ENCODE results near the gene FYCO1. TPM values are rescaled to one million over a fixed set of nuclear protein-coding genes. Genes with fewer than 3 reads are reported as not detected.

FYCO1 gene
- total RNA-seq, 2 experiments from 2014 or later = 8.2 to 10.6 TPM

DNA sequence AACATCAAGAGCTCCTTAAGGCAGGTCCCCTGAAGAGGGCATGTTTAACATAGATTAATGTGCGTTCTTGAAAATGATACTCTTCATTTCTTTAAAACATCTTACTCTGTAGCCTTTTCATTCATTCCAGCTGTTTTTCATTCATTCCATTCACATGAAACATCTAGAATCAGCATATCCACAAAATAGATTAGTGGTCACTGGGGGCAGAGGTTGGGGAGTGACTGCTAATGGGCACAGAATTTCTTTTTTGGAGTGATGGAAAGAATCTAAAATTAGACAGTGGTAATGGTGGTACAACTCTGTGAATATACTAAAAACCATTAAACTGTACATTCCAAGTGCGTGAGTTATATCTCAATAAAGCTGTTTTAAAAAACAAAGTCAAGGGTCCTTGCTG lies 67.7 kb downstream of the FYCO1 start:
- Mint-ChIP-seq H3K27me3 (no peaks in the 10 kb centered on the region), H3K27ac (no peak overlapping the region), H3K4me3 (no peak overlapping the region), H3K4me1 (no peaks in the 10 kb centered on the region), H3K9me3 (ENCODE audit: low read depth) (no peaks in the 10 kb centered on the region), H3K36me3 (ENCODE audit: low read depth) (peaks cover 53% of the 10 kb centered on the region)
- POLR2A ChIA-PET = no interaction called here
- CTCF ChIA-PET = interaction anchor here (0.9 to 4.8 kb wide), 7 partner anchors 9 to 167 kb away, joined by 3 to 50 read pairs (median 3); partner anchors contain the start of gene LZTFL1
- ATAC-seq (no peak), DNase-seq (no peak)
- intact Hi-C loops (cut with DNase I, micrococcal nuclease) = loop anchor here (2.0 to 10.0 kb wide), 4 partner anchors 333 to 891 kb away; partner anchors contain the start of gene LIMD1 (in 1 of the 2)

DNA sequence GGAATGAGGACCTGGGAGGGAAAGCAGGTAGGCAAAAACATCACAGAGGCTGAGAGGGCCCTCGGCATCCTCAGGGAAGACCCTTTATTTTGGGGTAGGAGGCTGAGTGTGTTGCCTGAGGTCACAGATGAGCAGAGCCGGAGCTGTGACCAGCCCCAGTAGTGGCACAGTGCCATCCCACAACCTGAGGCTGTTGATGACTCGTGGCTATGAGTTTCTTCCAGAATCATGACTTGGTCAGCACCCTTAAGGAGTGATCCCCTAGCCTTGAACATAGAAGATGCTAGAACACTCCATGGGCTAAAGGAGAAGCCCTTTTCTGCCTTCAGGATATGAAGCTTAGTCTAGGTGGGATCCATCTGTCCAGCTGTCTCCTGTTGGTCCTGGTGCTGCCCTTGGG lies 71.9 kb downstream of the FYCO1 start:
- DNase-seq = no peak
- ChIA-PET CTCF (interaction anchor here (0.6 to 1.3 kb wide), 3 partner anchors 14 to 731 kb away, joined by 3 read pairs; no protein-coding TSS in a partner anchor), POLR2A (no interaction called here)
- peaks cover 1% of the 10 kb centered on the region for H3K27me3 Mint-ChIP-seq
- H3K4me3 Mint-ChIP-seq = no peak overlapping the region
- no peak overlapping the region for H3K27ac Mint-ChIP-seq
- peaks cover 13% of the 10 kb centered on the region for H3K4me1 Mint-ChIP-seq
- intact Hi-C loops (cut with DNase I, micrococcal nuclease) = loop anchor here in 1 of 2 experiments (10.0 kb wide), 1 partner anchor 329 kb away; the partner anchor contains the start of gene LIMD1
- H3K36me3 Mint-ChIP-seq (ENCODE audit: low read depth) = peaks cover 57% of the 10 kb centered on the region
- ATAC-seq = peak; percentile 30
- H3K9me3 Mint-ChIP-seq (ENCODE audit: low read depth) = no peaks in the 10 kb centered on the region

DNA sequence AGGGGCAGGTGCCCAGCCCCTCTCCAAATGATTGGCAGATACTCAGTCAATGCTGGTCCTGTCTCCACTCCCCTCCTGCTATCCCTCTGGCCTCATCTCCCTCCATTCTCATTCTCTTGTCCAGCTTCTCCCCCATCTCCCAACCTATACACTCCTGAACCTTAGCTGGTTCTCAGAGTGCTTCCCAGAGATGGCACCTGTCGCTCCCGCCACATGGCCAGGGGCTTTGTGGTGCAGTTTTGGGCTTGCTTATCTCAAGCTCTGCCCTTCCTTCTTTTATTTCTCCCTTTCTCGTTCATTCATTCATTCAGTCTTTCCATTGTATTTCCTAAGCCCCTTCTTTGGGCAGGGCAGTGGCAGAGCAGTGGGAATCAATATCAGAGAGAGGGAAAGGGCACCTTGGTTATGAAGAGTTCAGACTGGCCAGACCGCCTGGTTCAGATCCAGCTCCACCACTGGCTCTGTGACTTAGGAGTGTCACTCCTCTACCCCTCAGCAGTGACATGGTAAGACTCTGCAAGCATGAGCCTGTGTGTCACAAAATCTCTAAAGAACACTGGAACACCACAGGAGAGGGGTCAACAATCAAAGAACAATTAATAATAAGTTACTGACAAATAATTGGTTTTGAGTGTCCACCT lies 72.6 kb downstream of the FYCO1 start:
- CTCF ChIA-PET = interaction anchor here (1.2 kb wide), 1 partner anchor 154 kb away, joined by 3 read pairs; no protein-coding TSS in a partner anchor
- no peak overlapping the region for H3K27ac Mint-ChIP-seq
- H3K4me1 Mint-ChIP-seq = peaks cover 18% of the 10 kb centered on the region
- no peaks in the 10 kb centered on the region for H3K9me3 Mint-ChIP-seq (ENCODE audit: low read depth)
- ATAC-seq (no peak), DNase-seq (no peak)
- peaks cover 59% of the 10 kb centered on the region for H3K36me3 Mint-ChIP-seq (ENCODE audit: low read depth)
- POLR2A ChIA-PET = no interaction called here
- H3K27me3 Mint-ChIP-seq = peaks cover 1% of the 10 kb centered on the region
- intact Hi-C loops (cut with DNase I, micrococcal nuclease) = loop anchor here in 1 of 2 experiments (10.0 kb wide), 1 partner anchor 328 kb away; the partner anchor contains the start of gene LIMD1
- no peak overlapping the region for H3K4me3 Mint-ChIP-seq

DNA sequence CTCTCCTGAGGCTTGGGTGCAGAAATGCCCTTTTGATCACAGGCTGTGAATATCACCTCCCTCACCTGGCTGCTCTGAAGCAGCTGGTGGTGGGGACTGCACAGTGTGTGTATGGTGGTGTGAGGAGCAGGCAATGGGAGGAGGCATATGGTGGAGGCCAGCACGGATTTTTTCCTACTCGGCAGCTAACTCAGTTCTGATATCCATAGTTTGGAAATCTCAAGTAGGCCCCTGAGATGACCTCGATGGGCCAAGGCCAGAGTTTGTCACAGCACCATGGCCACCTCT lies 73.6 kb downstream of the FYCO1 start:
- no peak for ATAC-seq
- POLR2A ChIA-PET = no interaction called here
- no peak for DNase-seq
- Mint-ChIP-seq H3K9me3 (ENCODE audit: low read depth) (no peaks in the 10 kb centered on the region), H3K27ac (no peak overlapping the region), H3K4me3 (no peak overlapping the region), H3K4me1 (peaks cover 18% of the 10 kb centered on the region), H3K27me3 (peaks cover 6% of the 10 kb centered on the region), H3K36me3 (ENCODE audit: low read depth) (peaks cover 53% of the 10 kb centered on the region)
- CTCF ChIA-PET = interaction anchor here (0.6 to 1.9 kb wide), 2 partner anchors 12 to 581 kb away, joined by 3 to 12 read pairs; no protein-coding TSS in a partner anchor
- intact Hi-C loops (cut with DNase I, micrococcal nuclease) = loop anchor here in 1 of 2 experiments (10.0 kb wide), 1 partner anchor 327 kb away; the partner anchor contains the start of gene LIMD1

DNA sequence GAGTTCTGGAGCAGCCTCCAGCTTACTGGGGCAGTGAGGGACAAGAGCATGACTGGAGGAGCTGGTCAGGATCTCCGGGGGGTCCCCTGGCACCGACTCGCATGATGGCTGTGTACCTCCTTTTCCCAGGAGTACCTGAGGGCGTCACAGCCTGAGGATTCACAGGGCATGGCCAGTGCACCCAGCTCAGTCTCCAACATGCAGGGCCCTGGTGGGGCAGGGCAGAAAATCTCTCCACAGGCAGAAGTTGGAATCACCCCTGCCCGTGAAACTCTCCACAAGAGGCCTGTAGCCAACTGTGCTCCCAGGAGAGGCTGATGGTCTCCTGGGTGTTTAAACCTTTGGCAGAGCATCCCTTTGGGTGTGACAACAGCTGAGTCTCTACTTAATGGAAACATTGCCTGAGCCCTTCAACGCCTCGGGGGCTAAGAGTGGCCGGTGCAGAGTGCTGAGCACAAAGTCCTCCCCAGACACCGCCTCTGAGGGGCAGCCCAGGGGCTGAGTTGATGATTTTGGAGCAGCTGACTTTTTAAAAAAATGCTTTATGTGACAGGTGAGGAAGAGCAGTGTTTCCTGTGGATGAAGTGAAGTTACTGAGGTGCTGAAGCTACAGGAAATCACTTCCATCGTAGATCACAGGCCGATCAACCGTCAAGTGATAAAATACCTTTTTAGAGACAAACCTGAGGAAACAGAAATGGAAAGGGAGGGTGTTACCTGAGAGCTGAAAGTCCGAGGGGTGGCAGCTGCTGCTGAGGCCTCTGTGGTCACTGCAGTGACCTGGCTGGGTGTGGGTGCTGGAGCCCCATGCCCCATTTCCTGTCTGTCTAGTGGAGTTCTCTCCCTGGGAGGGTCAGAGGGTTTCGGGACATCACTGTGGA lies 74.2 kb downstream of the FYCO1 start:
- H3K27ac Mint-ChIP-seq = no peak overlapping the region
- intact Hi-C loops (cut with DNase I, micrococcal nuclease) = loop anchor here in 1 of 2 experiments (10.0 kb wide), 1 partner anchor 327 kb away; the partner anchor contains the start of gene LIMD1
- peaks cover 18% of the 10 kb centered on the region for H3K4me1 Mint-ChIP-seq
- no peak overlapping the region for H3K4me3 Mint-ChIP-seq
- ChIA-PET CTCF (interaction anchor here (0.6 to 1.9 kb wide), 4 partner anchors 9 to 581 kb away, joined by 3 to 12 read pairs (median 6); no protein-coding TSS in a partner anchor), POLR2A (no interaction called here)
- peaks cover 51% of the 10 kb centered on the region for H3K36me3 Mint-ChIP-seq (ENCODE audit: low read depth)
- no peak for ATAC-seq
- no peak for DNase-seq
- H3K9me3 Mint-ChIP-seq (ENCODE audit: low read depth) = no peaks in the 10 kb centered on the region
- peaks cover 8% of the 10 kb centered on the region for H3K27me3 Mint-ChIP-seq

DNA sequence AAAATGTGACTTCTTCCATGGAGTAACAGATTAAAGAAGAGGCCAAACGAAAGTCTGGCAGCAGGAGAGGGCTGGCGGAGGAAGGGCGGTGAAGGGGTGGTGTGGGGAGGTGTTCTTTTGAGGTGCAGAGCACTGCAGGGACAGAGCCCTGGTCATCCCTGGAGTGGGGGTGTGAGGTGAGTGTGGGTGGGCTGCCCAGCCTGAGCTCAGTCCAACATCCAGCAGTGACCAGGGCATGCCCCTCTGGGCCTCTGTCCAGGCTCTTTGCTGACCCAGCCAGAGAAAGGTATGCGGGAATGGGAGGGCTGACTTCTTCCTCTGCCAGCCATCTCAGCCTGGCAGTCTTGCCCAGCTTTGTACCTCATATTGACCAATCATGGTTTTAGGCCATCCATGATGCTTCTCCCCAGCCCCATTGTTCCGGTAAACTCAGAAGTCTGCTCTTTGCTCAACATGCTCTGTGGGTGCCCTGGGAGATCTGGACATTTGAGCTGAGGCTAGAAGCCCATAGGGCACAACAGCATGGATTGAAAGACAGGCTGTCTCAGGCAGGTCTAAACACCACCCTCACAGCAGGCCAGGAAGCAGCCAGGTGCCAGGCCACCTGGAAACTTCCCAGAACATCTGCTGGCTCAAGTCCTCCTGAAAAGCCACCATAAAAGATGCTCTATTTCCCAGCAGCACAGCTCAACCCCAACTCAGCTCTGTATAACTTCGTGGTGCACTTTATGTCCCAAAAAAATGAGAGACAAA lies 78.3 kb downstream of the FYCO1 start:
- Mint-ChIP-seq H3K4me3 (no peak overlapping the region), H3K36me3 (ENCODE audit: low read depth) (peaks cover 30% of the 10 kb centered on the region), H3K9me3 (ENCODE audit: low read depth) (no peaks in the 10 kb centered on the region), H3K27ac (no peak overlapping the region), H3K4me1 (peaks cover 36% of the 10 kb centered on the region), H3K27me3 (peaks cover 28% of the 10 kb centered on the region)
- POLR2A ChIA-PET = interaction anchor here (0.6 kb wide), 1 partner anchor 93 kb away, joined by 4 read pairs; no protein-coding TSS in a partner anchor
- CTCF ChIA-PET = interaction anchor here (0.5 to 1.0 kb wide), 3 partner anchors 13 to 454 kb away, joined by 3 to 4 read pairs (median 3); no protein-coding TSS in a partner anchor
- ATAC-seq (no peak), DNase-seq (no peak)
- intact Hi-C loops (cut with DNase I, micrococcal nuclease) = loop anchor here (2.0 to 5.0 kb wide), 5 partner anchors 35 to 410 kb away; no protein-coding TSS in a partner anchor

DNA sequence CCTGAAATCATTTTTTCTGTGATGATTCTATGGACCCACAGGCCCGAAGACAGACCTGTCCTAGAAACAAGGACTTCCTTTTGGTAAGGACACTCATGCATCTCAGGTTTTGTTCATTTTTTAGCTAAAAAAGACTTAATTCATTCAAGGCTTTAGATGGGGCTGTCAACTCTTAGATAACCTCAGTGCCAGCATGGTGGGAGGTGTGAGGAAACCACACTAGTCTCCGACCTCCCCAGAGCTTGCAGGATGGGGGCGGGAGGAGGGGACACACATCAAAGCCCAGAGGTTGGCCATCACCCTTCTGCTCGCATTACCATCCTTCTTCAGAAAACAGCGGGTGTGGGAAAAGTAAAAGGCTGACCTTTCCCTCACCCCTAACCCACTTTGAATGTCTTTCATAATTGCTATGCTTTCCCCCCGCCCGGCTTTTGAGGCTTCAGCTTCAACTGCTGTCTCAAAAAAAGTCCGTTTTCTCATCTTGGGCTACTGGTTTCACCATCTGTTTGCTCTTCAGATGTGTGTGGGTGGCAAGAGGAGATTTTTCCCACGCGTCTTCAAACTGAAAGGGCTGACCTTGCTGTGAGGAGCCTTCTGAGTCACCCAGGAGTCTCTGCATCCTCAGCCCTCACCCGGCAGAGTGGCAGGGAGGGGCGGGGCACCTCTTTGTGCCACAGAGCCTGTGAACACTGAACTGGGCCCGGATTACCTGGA lies 79.9 kb downstream of the FYCO1 start:
- H3K36me3 Mint-ChIP-seq (ENCODE audit: low read depth) = peaks cover 19% of the 10 kb centered on the region
- ATAC-seq (peak; percentile 94), DNase-seq (peak; percentile 88)
- H3K9me3 Mint-ChIP-seq (ENCODE audit: low read depth) = no peaks in the 10 kb centered on the region
- H3K27ac Mint-ChIP-seq = peak overlapping the region; percentile 37
- ChIA-PET POLR2A (interaction anchor here (0.8 kb wide), 1 partner anchor 55 kb away, joined by 4 read pairs; no protein-coding TSS in a partner anchor), CTCF (interaction anchor here (0.6 to 0.7 kb wide), 2 partner anchors 31 to 455 kb away, joined by 3 to 4 read pairs; partner anchors contain the start of gene CCR5)
- peaks cover 33% of the 10 kb centered on the region for H3K4me1 Mint-ChIP-seq
- intact Hi-C loops (cut with DNase I, micrococcal nuclease) = loop anchor here (1.0 to 5.0 kb wide), 8 partner anchors 28 to 408 kb away; partner anchors contain the start of gene CXCR6 (in 1 of the 2)
- peaks cover 33% of the 10 kb centered on the region for H3K27me3 Mint-ChIP-seq
- H3K4me3 Mint-ChIP-seq = peak overlapping the region; percentile 22

DNA sequence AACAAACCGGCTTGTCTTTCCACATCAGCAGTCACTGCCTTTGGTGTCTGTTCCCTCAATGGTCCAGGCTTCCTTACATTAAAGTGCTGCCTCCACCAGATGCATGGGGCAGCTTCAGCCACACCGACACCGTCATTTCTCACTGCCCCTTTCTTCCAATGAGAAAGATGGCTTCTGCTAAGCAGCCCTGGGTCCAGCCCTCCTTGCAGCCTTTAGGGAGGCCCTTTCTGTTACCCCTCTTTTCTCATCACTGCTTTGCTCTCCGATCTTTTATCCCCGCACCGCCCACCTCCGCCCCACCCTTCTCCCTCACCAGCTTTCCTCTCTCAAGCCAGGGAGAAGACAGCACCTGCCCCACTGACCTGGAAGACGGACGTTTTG lies 80.6 kb downstream of the FYCO1 start:
- peaks cover 38% of the 10 kb centered on the region for H3K27me3 Mint-ChIP-seq
- ChIA-PET CTCF (no interaction called here), POLR2A (interaction anchor here (0.8 kb wide), 1 partner anchor 54 kb away, joined by 4 read pairs; no protein-coding TSS in a partner anchor)

DNA sequence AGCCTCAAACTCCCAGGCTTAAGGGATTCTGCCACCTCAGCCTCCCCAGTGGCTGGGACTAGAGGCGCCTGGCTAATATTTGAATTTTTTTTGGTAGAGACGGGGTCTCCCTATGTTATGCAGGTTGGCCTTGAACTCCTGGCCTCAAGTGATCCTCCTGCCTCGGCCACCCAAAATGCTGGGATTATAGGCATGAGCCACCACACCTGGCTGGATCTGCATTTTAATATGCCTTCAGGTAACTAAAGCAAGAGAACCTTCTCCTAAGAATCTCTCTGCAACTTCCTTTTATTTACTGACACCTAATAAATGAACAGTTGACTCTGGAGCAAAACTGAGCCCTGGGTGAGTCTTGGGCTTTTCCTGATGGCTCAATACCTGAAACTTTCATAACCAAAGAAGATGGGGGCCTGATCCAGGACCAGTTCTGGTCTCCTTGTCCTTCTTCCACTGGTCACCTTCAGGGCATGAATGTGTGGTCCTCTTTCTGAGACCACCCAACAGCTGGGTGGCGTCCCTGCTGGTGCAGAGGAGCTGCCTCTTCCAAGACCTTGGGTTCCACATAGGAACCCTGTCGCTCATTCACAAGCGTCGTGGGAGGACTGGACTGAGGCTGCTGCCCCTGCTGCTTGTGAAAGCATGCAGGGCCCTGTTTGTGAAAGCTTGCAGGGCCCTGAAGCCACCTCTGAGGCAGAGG lies 81.1 kb downstream of the FYCO1 start:
- Mint-ChIP-seq H3K27ac (no peak overlapping the region), H3K9me3 (ENCODE audit: low read depth) (no peaks in the 10 kb centered on the region), H3K4me1 (peaks cover 37% of the 10 kb centered on the region), H3K36me3 (ENCODE audit: low read depth) (peaks cover 15% of the 10 kb centered on the region), H3K27me3 (peaks cover 42% of the 10 kb centered on the region), H3K4me3 (no peak overlapping the region)
- DNase-seq (no peak), ATAC-seq (no peak)
- ChIA-PET POLR2A (no interaction called here), CTCF (interaction anchor here (0.6 kb wide), 1 partner anchor 184 kb away, joined by 4 read pairs; no protein-coding TSS in a partner anchor)
- intact Hi-C loops (cut with DNase I, micrococcal nuclease) = loop anchor here (1.0 to 5.0 kb wide), 5 partner anchors 30 to 407 kb away; no protein-coding TSS in a partner anchor

More for the DNA sequence above, 80.6 kb downstream of the FYCO1 start:
- peak overlapping the region; percentile 37 for H3K27ac Mint-ChIP-seq
- intact Hi-C loops (cut with DNase I, micrococcal nuclease) = loop anchor here (1.0 to 5.0 kb wide), 5 partner anchors 31 to 408 kb away; no protein-coding TSS in a partner anchor
- no peaks in the 10 kb centered on the region for H3K9me3 Mint-ChIP-seq (ENCODE audit: low read depth)
- peaks cover 37% of the 10 kb centered on the region for H3K4me1 Mint-ChIP-seq
- H3K36me3 Mint-ChIP-seq (ENCODE audit: low read depth) = peaks cover 15% of the 10 kb centered on the region
- DNase-seq = no peak
- peak overlapping the region; percentile 22 for H3K4me3 Mint-ChIP-seq
- no peak for ATAC-seq

DNA sequence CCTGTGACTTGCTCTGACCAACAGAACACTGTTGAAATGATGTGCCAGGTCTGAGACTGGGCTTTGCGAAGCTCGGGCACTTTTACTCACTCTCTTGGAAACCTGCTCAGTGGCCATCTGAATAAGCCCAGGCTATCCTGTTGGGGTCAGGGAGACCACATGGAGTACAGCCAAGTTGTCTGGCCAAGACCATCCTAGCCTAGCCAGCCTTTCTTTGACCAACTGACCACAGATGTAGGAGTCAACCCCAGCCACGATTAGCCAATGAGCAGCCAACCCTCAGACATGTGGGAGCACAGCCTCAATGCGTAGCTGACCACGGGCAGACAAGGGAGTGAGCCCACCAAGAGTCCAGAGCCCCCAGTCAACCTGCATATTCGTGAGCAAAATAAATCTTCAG lies 83.2 kb downstream of the FYCO1 start:
- intact Hi-C loops (cut with DNase I, micrococcal nuclease) = no loop called here
- peaks cover 43% of the 10 kb centered on the region for H3K4me1 Mint-ChIP-seq
- no peak overlapping the region for H3K27ac Mint-ChIP-seq
- no peaks in the 10 kb centered on the region for H3K9me3 Mint-ChIP-seq (ENCODE audit: low read depth)
- CTCF ChIA-PET = interaction anchor here (0.6 to 1.7 kb wide), 6 partner anchors 16 to 447 kb away, joined by 3 to 4 read pairs (median 3); no protein-coding TSS in a partner anchor
- H3K4me3 Mint-ChIP-seq = no peak overlapping the region
- peaks cover 5% of the 10 kb centered on the region for H3K36me3 Mint-ChIP-seq (ENCODE audit: low read depth)
- POLR2A ChIA-PET = no interaction called here
- ATAC-seq = no peak
- DNase-seq = no peak
- peaks cover 53% of the 10 kb centered on the region for H3K27me3 Mint-ChIP-seq
